Epidermal melanocyte (primary cell): ENCODE results near the gene ACSL1.
"Not testable (repeated sequence)": the region's sequence is repeated elsewhere in the genome, so short reads cannot be mapped to it uniquely, and the experiment has no call there.

ENCODE experiments used
- DNase-seq: peaks from one replicate; pipeline ENCODE4 v3.0.0; 2011; ENCODE audit warnings: low spot score; ENCODE audit not compliant: insufficient read length

ACSL1 gene

DNA sequence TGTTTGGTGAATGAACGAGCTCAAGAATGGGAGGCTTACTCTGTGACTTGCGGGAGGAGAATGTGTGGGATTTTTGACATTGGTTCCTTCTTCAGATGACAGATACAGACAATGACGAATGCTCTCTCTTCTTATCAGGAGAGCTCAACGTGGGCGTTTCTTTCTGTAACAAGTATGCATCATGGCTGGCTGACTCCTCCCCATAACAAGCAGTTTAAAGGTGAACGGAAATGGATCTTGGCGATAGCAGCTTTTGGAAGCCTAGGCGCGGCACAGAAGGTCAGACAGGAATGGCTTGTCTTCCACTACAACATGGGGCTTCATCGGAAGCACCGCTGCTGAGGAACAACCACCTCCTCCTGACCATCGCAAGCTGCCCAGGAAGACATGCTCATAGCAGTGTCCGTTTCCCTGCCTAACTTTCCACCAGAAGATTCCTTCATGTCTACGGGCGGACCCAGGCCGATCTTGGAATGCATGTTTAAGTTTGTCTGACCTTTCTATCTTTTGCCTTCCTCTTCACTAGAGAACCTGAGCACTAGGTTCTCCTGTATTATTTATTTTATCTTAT lies 18.3 kb upstream of the ACSL1 start:
- no peak for DNase-seq

- DNase-seq, result not testable (repeated sequence)
Observed at GRCh38 chr4:184839075-184839399, 13.3 kb upstream of the ACSL1 start.

- no peak for DNase-seq
Observed at GRCh38 chr4:184838249-184839074, 12.7 kb upstream of the ACSL1 start.

- no peak for DNase-seq
Observed at GRCh38 chr4:184836613-184837012, 10.8 kb upstream of the ACSL1 start.

DNA sequence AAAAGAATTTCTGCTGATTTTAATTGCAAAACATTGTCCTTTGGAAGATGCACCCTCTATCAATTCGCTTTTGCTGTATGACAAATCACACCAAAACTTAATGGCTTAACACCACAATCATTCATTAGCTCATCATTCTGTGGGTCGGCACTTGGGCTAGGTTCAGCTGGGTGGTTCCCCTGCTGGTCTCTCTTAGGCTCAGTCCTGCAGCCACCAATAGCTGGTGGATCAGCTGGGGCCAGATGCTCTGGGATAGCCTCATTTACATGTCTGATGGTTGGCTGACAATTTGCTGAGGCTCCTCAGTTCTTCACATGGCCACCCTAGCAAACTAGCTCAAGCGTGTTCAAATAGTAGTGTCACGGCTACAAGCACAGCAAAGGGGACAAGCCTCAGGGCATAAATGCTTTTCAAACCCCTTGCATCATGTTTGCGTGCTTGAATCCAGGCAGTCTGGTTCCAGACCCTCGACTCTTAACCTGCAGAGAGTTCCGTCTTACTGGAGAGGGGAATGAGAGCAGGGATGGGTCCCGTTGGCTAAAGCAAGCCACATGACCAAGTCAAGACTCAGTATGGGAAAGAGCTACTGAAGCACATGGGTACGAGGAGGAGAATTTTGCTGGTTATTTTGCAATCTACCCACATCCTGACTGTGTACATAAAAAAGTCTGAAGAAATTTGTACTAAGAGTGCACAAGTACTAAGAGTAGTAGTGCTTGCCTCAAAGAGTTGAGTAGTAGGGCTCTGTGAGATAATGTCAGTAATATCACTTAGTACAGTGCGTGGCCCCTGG lies 7.5 kb upstream of the ACSL1 start:
- no peak for DNase-seq

- no peak for DNase-seq
Observed at GRCh38 chr4:184831153-184831552, 5.4 kb upstream of the ACSL1 start.

GRCh38 chr4:184826691-184827270 lies 1.0 kb upstream of the ACSL1 start:
- no peak for DNase-seq

GRCh38 chr4:184825141-184825895 lies 450 bp downstream of the ACSL1 start:
- DNase-seq, result no peak

GRCh38 chr4:184824776-184825084 lies 1.0 kb downstream of the ACSL1 start:
- DNase-seq, result no peak

GRCh38 chr4:184824081-184824775 lies 1.5 kb downstream of the ACSL1 start:
- no peak for DNase-seq

- DNase-seq, result no peak
Observed at GRCh38 chr4:184823014-184823413, 2.8 kb downstream of the ACSL1 start.

GRCh38 chr4:184822356-184822755 lies 3.4 kb downstream of the ACSL1 start:
- no peak for DNase-seq

GRCh38 chr4:184821242-184821641 lies 4.5 kb downstream of the ACSL1 start:
- DNase-seq, result no peak

- DNase-seq, result no peak
Observed at GRCh38 chr4:184819786-184820185, 6.0 kb downstream of the ACSL1 start.

DNA sequence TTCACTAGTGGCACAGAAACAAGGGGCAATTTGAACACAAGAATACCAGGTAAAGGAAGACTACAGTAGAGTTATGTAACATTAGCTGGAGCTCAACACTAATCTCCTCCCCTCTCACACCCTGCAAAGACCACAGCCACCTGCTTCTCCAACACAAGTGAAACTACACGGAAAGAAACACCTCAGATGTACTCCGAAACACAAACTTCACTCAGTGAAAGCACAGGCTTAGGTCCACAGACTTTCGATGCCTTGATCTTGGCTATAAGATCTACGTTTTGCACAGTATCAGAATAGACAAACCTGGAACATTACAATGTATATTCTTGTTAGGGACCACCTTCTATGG lies 7.6 kb downstream of the ACSL1 start:
- DNase-seq, result no peak

DNA sequence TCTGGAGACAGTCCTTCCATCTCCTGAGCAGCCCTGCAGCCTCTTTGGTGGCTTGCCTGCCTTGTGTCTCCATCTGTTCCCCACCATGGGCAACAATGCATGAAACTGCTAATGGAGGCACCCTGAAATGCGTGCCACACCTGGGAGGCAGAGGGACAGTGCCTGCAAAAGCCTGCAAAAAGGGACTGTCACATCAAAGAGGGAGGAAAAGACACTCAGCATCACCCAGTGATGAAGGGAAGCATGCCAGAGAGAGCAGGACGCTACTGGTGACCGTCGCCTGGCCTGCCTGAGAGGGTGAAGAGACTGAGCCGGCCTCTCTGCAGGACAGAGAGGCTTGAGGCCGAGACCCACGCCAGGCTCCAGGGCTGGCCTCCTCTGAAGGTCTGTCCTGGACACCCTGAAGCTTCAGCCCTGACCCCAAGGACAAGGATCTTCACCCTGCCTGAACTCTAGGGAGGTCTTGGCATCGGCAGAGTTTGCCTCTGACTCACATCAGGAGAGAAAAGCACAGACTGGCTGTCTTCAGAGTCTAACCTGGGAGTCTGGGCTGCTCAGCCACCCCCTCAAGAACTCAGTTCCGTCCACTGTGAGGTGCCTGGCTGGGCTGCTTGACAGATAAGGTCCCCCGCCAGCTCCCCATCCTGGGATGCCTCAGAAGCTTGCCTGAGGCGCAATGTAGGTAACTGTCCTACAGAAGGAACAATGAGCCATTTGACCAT lies 8.1 kb downstream of the ACSL1 start:
- DNase-seq, result no peak

DNA sequence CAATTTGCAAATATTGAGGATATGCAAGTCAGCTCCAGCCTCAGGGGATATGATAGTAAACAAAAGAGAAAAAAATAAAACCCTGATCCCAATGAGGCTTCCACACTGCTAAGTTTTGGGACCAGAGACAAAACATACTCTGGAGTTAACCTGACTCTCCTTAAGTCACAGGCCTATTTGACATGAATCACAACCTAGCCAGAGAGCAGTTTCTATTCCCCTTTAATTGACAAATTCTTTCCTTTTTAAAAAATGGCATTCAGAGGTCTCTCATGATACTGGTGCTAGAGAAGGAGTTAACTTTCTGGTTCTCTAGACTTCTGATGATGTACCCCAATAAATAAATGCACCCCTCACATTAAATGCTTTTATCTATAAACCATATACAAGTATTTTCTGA lies 8.8 kb downstream of the ACSL1 start:
- DNase-seq, result no peak

DNA sequence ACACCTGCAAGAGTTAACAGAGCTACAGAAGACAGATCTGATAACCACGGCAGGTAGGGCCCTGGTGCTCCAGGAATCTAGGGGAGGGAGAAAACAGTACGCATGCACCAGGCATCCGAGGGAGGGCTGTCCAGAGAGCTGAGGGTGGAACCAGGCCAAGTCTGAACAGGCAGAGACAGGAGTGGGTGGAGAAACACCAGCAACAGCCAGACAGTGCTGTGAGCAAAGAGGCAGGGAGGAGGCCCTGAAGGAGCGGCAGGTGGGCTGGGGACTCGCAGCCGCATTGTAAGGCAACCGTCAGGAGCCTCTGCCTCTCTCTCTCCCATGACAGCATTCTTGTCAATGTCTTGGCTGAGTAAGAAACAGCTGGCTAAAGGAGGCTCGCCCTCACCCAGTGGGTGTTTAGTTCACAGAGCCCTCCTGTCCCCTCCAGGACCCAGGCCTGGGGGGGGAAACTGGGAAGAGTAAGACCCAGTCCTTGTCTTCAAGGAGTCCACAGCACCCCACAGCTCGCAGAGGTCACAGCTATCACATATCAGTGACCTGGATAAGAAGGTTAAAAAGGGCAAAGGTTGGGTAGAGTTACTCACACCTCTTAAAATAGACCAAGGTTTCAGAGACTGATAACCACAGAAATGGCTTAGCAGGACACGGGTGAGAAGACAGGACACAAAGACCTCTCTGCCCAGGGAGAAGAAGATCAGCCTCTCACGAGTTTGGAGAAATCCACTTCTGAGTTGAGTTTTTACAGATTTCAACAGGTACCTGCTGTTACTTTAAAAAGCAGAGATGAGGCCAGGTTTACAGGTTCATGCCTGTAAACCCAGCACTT lies 10.5 kb downstream of the ACSL1 start:
- no peak for DNase-seq

DNA sequence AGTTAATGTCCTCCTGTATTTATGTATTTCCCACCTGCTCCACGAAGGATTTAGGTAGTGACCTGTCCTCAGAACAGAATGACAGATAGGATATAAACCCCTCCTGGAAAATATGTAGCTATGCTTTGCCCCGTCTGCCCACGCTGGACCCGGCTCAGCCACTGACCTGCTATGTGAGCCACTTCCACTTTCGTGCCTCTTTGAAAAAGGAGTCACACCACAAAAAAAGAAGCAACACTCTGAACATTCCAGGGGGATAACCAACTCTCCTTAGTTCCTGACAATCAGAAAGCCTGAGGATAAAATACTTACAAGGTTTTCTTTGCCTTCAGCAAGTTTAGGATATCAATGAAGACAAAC lies 11.1 kb downstream of the ACSL1 start:
- no peak for DNase-seq
